Measurements from ENCODE around the gene OLFML2B. TPM values are rescaled to one million over a fixed set of nuclear protein-coding genes. Genes with fewer than 3 reads are reported as not detected.

OLFML2B gene
- total and polyA plus RNA-seq, 7 experiments from 2014 or later: 0.07 to 0.47 (median 0.27) TPM; not detected in 2

DNA sequence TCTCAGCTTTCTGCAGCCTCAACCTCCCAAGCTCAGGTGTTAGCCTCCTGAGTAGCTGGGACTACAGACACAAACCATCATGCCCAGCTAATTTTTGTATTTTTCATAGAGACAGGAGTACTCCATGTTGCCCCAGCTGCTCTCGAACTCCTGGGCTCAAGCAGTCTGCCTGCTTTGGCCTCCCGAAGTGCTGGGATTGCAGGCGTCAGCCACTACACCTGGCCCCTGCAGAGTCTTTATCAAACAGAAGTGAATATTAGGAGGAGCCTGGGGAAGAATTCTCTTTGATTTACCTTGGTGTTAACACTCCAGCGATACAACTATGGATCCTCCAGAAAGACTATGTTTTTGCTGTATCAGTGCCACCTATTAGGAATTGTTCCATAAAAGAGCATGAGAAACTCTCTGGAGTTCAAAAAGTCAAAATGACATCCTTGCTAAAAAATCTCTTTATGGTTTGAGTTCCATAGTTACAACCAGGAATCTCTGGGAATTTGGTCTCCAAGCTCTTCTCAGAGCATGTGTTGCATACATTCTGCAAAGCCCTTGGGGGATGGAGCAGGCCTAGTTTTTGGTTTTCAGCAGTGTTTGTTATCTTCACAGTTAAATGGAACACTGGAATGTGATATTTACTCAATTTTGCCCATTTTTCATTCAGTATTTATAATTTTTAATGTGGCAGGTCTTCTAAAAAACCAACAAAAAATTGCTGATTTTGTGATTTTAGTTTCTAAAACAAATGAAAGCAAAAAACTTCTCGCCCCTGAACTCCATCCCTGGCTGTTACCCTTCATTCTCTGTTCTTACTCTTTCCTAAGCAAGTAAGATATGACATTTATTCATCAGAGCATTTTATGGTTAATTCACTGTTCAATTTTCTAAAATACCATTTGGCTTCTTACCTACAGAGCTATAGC lies 77.3 kb downstream of the OLFML2B start:
- Mint-ChIP-seq H3K27ac (no peak overlapping the region), H3K36me3 (peaks cover 19 to 62% (median 50%) of the 10 kb centered on the region in 5 donors), H3K4me1 (peaks cover 0 to 55% (median 23%) of the 10 kb centered on the region in 7 donors), H3K9me3 (no peaks in the 10 kb centered on the region), H3K27me3 (no peaks in the 10 kb centered on the region), H3K4me3 (no peak overlapping the region)
- Histone ChIP-seq H3K4me1 (ENCODE audit: control insufficient read depth in 2 of 2, insufficient read depth in 2 of 2, low read length in 2 of 2) (no peaks in the 10 kb centered on the region), H3K27ac (ENCODE audit: low read depth, low read length) (no peak overlapping the region), H3K9me3 (ENCODE audit: control insufficient read depth in 2 of 3, low read length in 3 of 3) (no peaks in the 10 kb centered on the region), H3K27me3 (ENCODE audit: control insufficient read depth in 2 of 2, insufficient read depth in 2 of 2, low read length in 2 of 2) (no peaks in the 10 kb centered on the region), H3K36me3 (ENCODE audit: control insufficient read depth in 2 of 3, insufficient read depth in 3 of 3, low read length in 3 of 3) (peaks cover 0 to 10% (median 0%) of the 10 kb centered on the region in 3 experiments), H3K4me3 (ENCODE audit: low read length) (no peak overlapping the region)
- CTCF ChIA-PET: interaction anchor here (0.6 kb wide), 1 partner anchor 76 kb away, joined by 3 read pairs; no protein-coding TSS in a partner anchor
- POLR2A ChIA-PET: no interaction called here
- DNase-seq: no peak
- intact Hi-C loops (cut with micrococcal nuclease): no loop called here
- no peak for ATAC-seq

DNA sequence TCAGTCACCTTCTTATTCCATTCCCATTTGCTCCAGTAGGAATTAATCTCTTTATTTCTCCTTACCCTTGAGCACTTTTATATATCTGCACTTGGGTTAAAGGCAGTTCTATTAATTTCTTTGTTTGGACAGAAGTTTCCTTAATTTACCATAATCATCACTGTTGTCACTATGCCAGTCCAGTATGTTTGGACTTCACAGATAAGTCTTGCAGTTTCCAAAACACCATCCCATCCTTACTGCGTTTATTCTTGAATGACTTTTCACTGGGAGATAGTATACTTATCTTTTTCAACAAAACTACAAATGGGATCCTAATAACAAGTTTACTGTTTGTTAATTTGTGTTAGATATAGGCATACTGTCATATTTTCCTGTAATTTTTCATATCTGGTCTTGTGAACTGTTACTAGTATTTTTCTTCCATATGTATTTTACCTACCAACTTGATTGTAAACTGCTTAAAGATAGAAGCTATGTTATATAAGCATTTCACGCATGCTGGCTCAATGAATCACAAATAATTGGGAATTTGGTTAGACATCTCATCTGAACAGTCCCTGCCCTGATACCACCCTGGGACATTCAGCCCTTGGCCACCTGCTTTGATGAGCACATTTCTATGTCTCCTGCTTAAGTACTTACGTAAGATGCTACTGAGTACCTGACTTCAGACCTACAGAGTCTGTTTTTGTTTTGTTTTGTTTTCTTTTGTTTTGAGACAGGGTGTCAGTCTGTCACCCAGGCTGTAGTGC lies 78.2 kb downstream of the OLFML2B start:
- Histone ChIP-seq H3K4me1 (ENCODE audit: control insufficient read depth in 2 of 2, insufficient read depth in 2 of 2, low read length in 2 of 2) (no peaks in the 10 kb centered on the region), H3K4me3 (ENCODE audit: low read length) (no peak overlapping the region), H3K27ac (ENCODE audit: low read depth, low read length) (no peak overlapping the region), H3K36me3 (ENCODE audit: control insufficient read depth in 2 of 3, insufficient read depth in 3 of 3, low read length in 3 of 3) (peaks cover 0 to 10% (median 0%) of the 10 kb centered on the region in 3 experiments), H3K9me3 (ENCODE audit: control insufficient read depth in 2 of 3, low read length in 3 of 3) (no peaks in the 10 kb centered on the region), H3K27me3 (ENCODE audit: control insufficient read depth in 2 of 2, insufficient read depth in 2 of 2, low read length in 2 of 2) (no peaks in the 10 kb centered on the region)
- intact Hi-C loops (cut with micrococcal nuclease): no loop called here
- ChIA-PET POLR2A (no interaction called here), CTCF (interaction anchor here (1.2 kb wide), 1 partner anchor 10 kb away, joined by 3 read pairs; no protein-coding TSS in a partner anchor)
- no peaks in the 10 kb centered on the region for H3K9me3 Mint-ChIP-seq
- no peak overlapping the region for H3K27ac Mint-ChIP-seq
- DNase-seq (no peak), ATAC-seq (no peak)
- H3K4me1 Mint-ChIP-seq: peaks cover 0 to 54% (median 22%) of the 10 kb centered on the region in 7 donors
- no peaks in the 10 kb centered on the region for H3K27me3 Mint-ChIP-seq
- no peak overlapping the region for H3K4me3 Mint-ChIP-seq
- peaks cover 19 to 68% (median 55%) of the 10 kb centered on the region in 5 donors for H3K36me3 Mint-ChIP-seq

DNA sequence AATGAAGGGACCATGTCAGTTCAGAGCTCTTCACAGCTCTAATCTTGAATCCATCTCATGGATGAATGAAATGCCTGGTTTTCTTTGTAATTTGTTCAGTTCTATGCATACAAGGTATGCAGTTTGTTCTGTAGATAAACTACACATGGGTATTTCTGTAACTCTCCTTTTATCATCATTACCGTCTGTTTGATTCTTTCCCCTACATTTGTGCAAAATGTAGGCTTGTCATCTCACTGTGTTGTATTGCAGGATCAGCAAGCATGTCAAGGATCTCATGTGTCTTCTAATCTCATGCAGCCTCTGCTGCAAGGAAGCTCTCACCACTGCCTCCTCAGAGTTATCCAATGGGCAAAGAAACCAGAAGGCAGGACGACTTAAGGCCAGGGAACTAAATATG lies 79.3 kb downstream of the OLFML2B start:
- DNase-seq (no peak), ATAC-seq (no peak)
- Mint-ChIP-seq H3K4me3 (no peak overlapping the region), H3K9me3 (no peaks in the 10 kb centered on the region), H3K36me3 (peaks cover 16 to 61% (median 49%) of the 10 kb centered on the region in 5 donors), H3K4me1 (peaks cover 0 to 43% (median 20%) of the 10 kb centered on the region in 7 donors), H3K27ac (no peak overlapping the region), H3K27me3 (no peaks in the 10 kb centered on the region)
- ChIA-PET POLR2A (no interaction called here), CTCF (interaction anchor here (0.9 kb wide), 1 partner anchor 10 kb away, joined by 4 read pairs; no protein-coding TSS in a partner anchor)
- Histone ChIP-seq H3K36me3 (ENCODE audit: control insufficient read depth in 2 of 3, insufficient read depth in 3 of 3, low read length in 3 of 3) (peaks cover 0 to 10% (median 0%) of the 10 kb centered on the region in 3 experiments), H3K27ac (ENCODE audit: low read depth, low read length) (no peak overlapping the region), H3K4me1 (ENCODE audit: control insufficient read depth in 2 of 2, insufficient read depth in 2 of 2, low read length in 2 of 2) (no peaks in the 10 kb centered on the region), H3K4me3 (ENCODE audit: low read length) (no peak overlapping the region), H3K27me3 (ENCODE audit: control insufficient read depth in 2 of 2, insufficient read depth in 2 of 2, low read length in 2 of 2) (no peaks in the 10 kb centered on the region), H3K9me3 (ENCODE audit: control insufficient read depth in 2 of 3, low read length in 3 of 3) (no peaks in the 10 kb centered on the region)
- intact Hi-C loops (cut with micrococcal nuclease): no loop called here

DNA sequence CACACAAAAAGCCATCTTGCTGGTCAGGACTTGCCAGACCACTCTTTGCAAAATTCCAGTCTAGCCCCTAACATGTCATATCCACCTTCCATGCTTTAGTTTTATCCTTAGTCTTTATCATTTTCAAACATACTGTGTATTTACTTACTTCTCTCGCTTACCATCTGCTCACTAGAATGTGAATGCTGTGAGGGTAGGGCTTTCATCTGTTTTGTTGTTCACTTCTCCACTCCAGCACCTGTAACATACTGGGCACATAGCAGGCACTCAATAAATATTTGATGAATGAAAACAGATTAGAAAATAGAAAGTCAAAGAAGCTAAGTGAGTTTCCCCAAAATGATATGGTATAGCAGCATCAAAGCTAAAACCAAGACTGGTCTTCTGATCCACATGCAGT lies 79.9 kb downstream of the OLFML2B start:
- Histone ChIP-seq H3K9me3 (ENCODE audit: control insufficient read depth in 2 of 3, low read length in 3 of 3) (no peaks in the 10 kb centered on the region), H3K27me3 (ENCODE audit: control insufficient read depth in 2 of 2, insufficient read depth in 2 of 2, low read length in 2 of 2) (no peaks in the 10 kb centered on the region), H3K4me1 (ENCODE audit: control insufficient read depth in 2 of 2, insufficient read depth in 2 of 2, low read length in 2 of 2) (no peaks in the 10 kb centered on the region), H3K4me3 (ENCODE audit: low read length) (no peak overlapping the region), H3K36me3 (ENCODE audit: control insufficient read depth in 2 of 3, insufficient read depth in 3 of 3, low read length in 3 of 3) (peaks cover 0 to 10% (median 0%) of the 10 kb centered on the region in 3 experiments), H3K27ac (ENCODE audit: low read depth, low read length) (no peak overlapping the region)
- H3K4me1 Mint-ChIP-seq: peaks cover 0 to 40% (median 16%) of the 10 kb centered on the region in 7 donors
- no peak for DNase-seq
- POLR2A ChIA-PET: no interaction called here
- no peak for ATAC-seq
- intact Hi-C loops (cut with micrococcal nuclease): no loop called here
- H3K27ac Mint-ChIP-seq: peak overlapping the region in 2 of 9 donors; percentile 3 to 49
- CTCF ChIA-PET: interaction anchor here (0.9 kb wide), 1 partner anchor 9 kb away, joined by 4 read pairs; no protein-coding TSS in a partner anchor
- no peaks in the 10 kb centered on the region for H3K9me3 Mint-ChIP-seq
- no peak overlapping the region for H3K4me3 Mint-ChIP-seq
- peaks cover 16 to 57% (median 48%) of the 10 kb centered on the region in 5 donors for H3K36me3 Mint-ChIP-seq
- no peaks in the 10 kb centered on the region for H3K27me3 Mint-ChIP-seq

DNA sequence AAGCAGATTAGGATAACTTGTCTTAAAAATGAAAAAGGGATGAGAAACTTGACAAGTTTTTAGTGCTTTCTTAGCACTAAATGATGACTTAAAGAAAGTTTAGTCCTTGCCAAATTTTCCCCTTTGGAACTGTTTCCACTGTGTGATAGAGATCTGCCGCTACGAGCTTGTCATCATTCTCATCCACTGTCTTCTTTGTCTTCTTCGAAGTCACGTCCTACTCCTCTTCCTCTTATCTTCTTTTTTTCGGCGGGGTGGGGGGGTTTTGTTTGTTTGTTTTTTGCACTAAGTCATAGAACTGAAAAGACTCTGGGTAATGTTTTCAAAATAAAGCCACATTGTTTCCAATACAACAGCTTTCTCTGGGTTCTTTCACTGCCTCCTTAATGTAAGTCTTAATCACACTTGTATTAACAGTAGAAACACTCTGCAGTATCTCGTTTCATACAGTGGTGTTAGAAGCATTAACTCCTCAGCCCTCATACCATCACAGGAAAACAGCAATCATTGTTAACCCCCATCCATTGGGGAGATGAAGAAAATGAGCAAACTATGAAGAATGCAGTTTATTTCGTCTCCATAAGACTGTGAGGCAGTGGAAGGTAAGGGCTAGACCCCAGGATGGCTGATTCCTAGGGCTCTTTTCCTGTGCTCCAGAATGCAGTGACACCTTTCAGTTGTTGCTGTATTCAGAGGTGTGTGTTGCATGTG lies 81.8 kb downstream of the OLFML2B start:
- Mint-ChIP-seq H3K36me3 (peaks cover 16 to 52% (median 45%) of the 10 kb centered on the region in 5 donors), H3K4me1 (peaks cover 0 to 26% (median 7%) of the 10 kb centered on the region in 7 donors), H3K27me3 (no peaks in the 10 kb centered on the region), H3K27ac (no peak overlapping the region), H3K9me3 (no peaks in the 10 kb centered on the region), H3K4me3 (no peak overlapping the region)
- H3K27me3 ChIP-seq (ENCODE audit: control insufficient read depth in 2 of 2, insufficient read depth in 2 of 2, low read length in 2 of 2): no peaks in the 10 kb centered on the region
- no peak overlapping the region for H3K27ac ChIP-seq (ENCODE audit: low read depth, low read length)
- H3K4me3 ChIP-seq (ENCODE audit: low read length): no peak overlapping the region
- no peaks in the 10 kb centered on the region for H3K9me3 ChIP-seq (ENCODE audit: control insufficient read depth in 2 of 3, low read length in 3 of 3)
- peaks cover 0 to 10% (median 0%) of the 10 kb centered on the region in 3 experiments for H3K36me3 ChIP-seq (ENCODE audit: control insufficient read depth in 2 of 3, insufficient read depth in 3 of 3, low read length in 3 of 3)
- DNase-seq (no peak), ATAC-seq (no peak)
- H3K4me1 ChIP-seq (ENCODE audit: control insufficient read depth in 2 of 2, insufficient read depth in 2 of 2, low read length in 2 of 2): peaks cover 0 to 6% of the 10 kb centered on the region in 2 donors
- POLR2A ChIA-PET: interaction anchor here (0.8 kb wide), 1 partner anchor 12 kb away, joined by 4 read pairs; no protein-coding TSS in a partner anchor
- CTCF ChIA-PET: no interaction called here
- intact Hi-C loops (cut with micrococcal nuclease): no loop called here
